ENCODE data around the gene STMN3.
"Not testable (repeated sequence)": the region's sequence is repeated elsewhere in the genome, so short reads cannot be mapped to it uniquely, and the experiment has no call there.

STMN3 gene

GRCh38 chr20:63606686-63607085 is 46.5 kb downstream of the STMN3 start:
- DNase-seq, result no peak

- no peak for DNase-seq
These were observed 50.9 kb downstream of the STMN3 start for GRCh38 chr20:63602321-63602720.

GRCh38 chr20:63601679-63602078 is 51.5 kb downstream of the STMN3 start:
- DNase-seq, result not testable (repeated sequence)

GRCh38 chr20:63599396-63600050 is 53.7 kb downstream of the STMN3 start:
- no peak for DNase-seq

GRCh38 chr20:63598479-63599395 is 54.5 kb downstream of the STMN3 start:
- no peak for DNase-seq

- DNase-seq, result no peak
These were observed 55.4 kb downstream of the STMN3 start for GRCh38 chr20:63597651-63598478.

- no peak for DNase-seq
These were observed 56.8 kb downstream of the STMN3 start for GRCh38 chr20:63596423-63596822.

GRCh38 chr20:63595416-63596127 is 57.7 kb downstream of the STMN3 start:
- no peak for DNase-seq

- no peak for DNase-seq
These were observed 59.1 kb downstream of the STMN3 start for GRCh38 chr20:63594043-63594561.

GRCh38 chr20:63592661-63593060 is 60.6 kb downstream of the STMN3 start:
- DNase-seq, result no peak

- no peak for DNase-seq
These were observed 61.4 kb downstream of the STMN3 start for GRCh38 chr20:63591786-63592355.

GRCh38 chr20:63591147-63591533 is 62.1 kb downstream of the STMN3 start:
- no peak for DNase-seq

GRCh38 chr20:63590218-63591146 is 62.7 kb downstream of the STMN3 start:
- no peak for DNase-seq
